Central memory CD8-positive, alpha-beta T cell (primary cell): ENCODE data around the gene HOXC6.

Source experiments
- ATAC-seq: fragments of 150-1000 bp; cut with Tn5 transposase; replicated peaks from 2 replicates; pipeline ENCODE4 v1.10.0; 2022; ENCODE audit warnings: mild to moderate bottlenecking, moderate FRiP score, moderate number of reproducible peaks; ENCODE audit not compliant: poor library complexity, severe bottlenecking; ENCODE audit errors: extremely low read depth
- DNase-seq, 2 donors: peaks; one replicate each; pipeline ENCODE4 v3.0.0; 2021; ENCODE audit warnings: low spot score in 2 of 2
- H3K27ac Mint-ChIP-seq: one replicate; pipeline ENCODE4 v1.8.0; 2022; ENCODE audit warnings: low read depth, mild to moderate bottlenecking, moderate library complexity, mixed read lengths
- H3K27me3 Mint-ChIP-seq: one replicate; pipeline ENCODE4 v1.8.0; 2022; ENCODE audit warnings: mixed read lengths
- H3K36me3 Mint-ChIP-seq: one replicate; pipeline ENCODE4 v1.8.0; 2022; ENCODE audit warnings: mild to moderate bottlenecking, moderate library complexity, mixed read lengths; ENCODE audit not compliant: insufficient read depth
- H3K4me1 Mint-ChIP-seq: one replicate; pipeline ENCODE4 v1.8.0; 2022; ENCODE audit warnings: mixed read lengths
- H3K4me3 Mint-ChIP-seq: one replicate; pipeline ENCODE4 v1.8.0; 2022; ENCODE audit warnings: mild to moderate bottlenecking, moderate library complexity, mixed read lengths
- H3K9me3 Mint-ChIP-seq: one replicate; pipeline ENCODE4 v1.8.0; 2022; ENCODE audit warnings: mixed read lengths

HOXC6 gene

GRCh38 chr12:54033980-54034784 lies 5.9 kb downstream of the HOXC6 start:
- peaks cover 2% of the 10 kb centered on the region for H3K36me3 Mint-ChIP-seq
- no peaks in the 10 kb centered on the region for H3K9me3 Mint-ChIP-seq
- H3K4me1 Mint-ChIP-seq = peaks cover 21% of the 10 kb centered on the region
- H3K27me3 Mint-ChIP-seq = peaks cover 96% of the 10 kb centered on the region
- no peak overlapping the region for H3K27ac Mint-ChIP-seq
- H3K4me3 Mint-ChIP-seq = peak overlapping the region; percentile 75
- ATAC-seq = no peak
- no peak for DNase-seq

GRCh38 chr12:54034785-54035310 lies 6.6 kb downstream of the HOXC6 start:
- Mint-ChIP-seq H3K4me1 (peaks cover 21% of the 10 kb centered on the region), H3K4me3 (peak overlapping the region; percentile 43), H3K9me3 (no peaks in the 10 kb centered on the region), H3K27ac (no peak overlapping the region), H3K27me3 (peaks cover 96% of the 10 kb centered on the region), H3K36me3 (peaks cover 2% of the 10 kb centered on the region)
- ATAC-seq (no peak), DNase-seq (no peak)

GRCh38 chr12:54035568-54036264 lies 7.5 kb downstream of the HOXC6 start:
- peaks cover 21% of the 10 kb centered on the region for H3K4me1 Mint-ChIP-seq
- DNase-seq = no peak
- H3K9me3 Mint-ChIP-seq = no peaks in the 10 kb centered on the region
- H3K27ac Mint-ChIP-seq = no peak overlapping the region
- H3K36me3 Mint-ChIP-seq = peaks cover 2% of the 10 kb centered on the region
- ATAC-seq = no peak
- H3K4me3 Mint-ChIP-seq = no peak overlapping the region
- H3K27me3 Mint-ChIP-seq = peaks cover 96% of the 10 kb centered on the region

DNA sequence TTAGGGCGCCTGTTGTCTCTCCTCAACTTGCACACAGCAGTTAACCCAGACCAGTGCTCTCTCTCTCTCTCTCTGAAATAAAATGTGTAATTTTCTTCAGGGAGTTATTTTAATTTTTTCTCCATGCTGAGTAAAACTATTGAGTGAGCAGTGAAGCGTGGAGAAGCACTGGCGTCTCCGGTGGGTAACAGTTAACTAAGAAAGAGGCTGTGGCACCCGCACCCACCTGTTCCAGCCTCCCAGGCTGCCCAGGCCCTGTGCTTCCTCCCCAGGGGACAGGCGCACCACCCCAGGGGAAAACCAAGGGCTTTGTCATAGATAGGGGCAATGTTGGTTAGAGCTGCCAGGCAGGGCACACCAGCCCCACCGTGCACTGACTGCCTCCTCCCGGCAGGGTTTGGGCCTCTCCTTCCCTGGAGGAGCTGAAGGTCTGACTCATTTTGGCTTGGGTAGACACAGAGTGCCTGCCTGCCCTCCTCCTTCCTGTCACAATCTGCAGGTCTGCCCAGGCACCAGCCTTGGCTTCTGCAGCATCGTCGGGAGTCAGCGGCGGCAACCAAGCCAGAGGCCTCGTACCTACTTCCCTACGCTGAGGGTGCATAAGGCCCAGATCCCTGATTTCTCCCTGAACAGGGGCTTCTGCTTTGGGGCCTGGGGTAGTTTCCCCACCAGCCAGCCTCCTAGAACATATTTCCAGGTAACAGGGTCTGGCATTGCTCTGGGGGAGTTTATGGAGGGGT lies 8.6 kb downstream of the HOXC6 start:
- Mint-ChIP-seq H3K27ac (no peak overlapping the region), H3K36me3 (no peaks in the 10 kb centered on the region), H3K4me1 (peaks cover 21% of the 10 kb centered on the region), H3K4me3 (no peak overlapping the region), H3K9me3 (no peaks in the 10 kb centered on the region), H3K27me3 (peaks cover 95% of the 10 kb centered on the region)
- ATAC-seq (no peak), DNase-seq (no peak)

- H3K4me3 Mint-ChIP-seq = no peak overlapping the region
Measured at GRCh38 chr12:54037360-54038283, 9.4 kb downstream of the HOXC6 start.

GRCh38 chr12:54038284-54038870 lies 10.1 kb downstream of the HOXC6 start:
- no peaks in the 10 kb centered on the region for H3K9me3 Mint-ChIP-seq

More at GRCh38 chr12:54037360-54038283, 9.4 kb downstream of the HOXC6 start:
- H3K27me3 Mint-ChIP-seq = peaks cover 95% of the 10 kb centered on the region
- peaks cover 21% of the 10 kb centered on the region for H3K4me1 Mint-ChIP-seq
- ATAC-seq (no peak), DNase-seq (no peak)
- H3K27ac Mint-ChIP-seq = no peak overlapping the region
- H3K9me3 Mint-ChIP-seq = no peaks in the 10 kb centered on the region
- H3K36me3 Mint-ChIP-seq = no peaks in the 10 kb centered on the region

GRCh38 chr12:54038871-54039414 lies 10.7 kb downstream of the HOXC6 start:
- Mint-ChIP-seq H3K27ac (no peak overlapping the region), H3K36me3 (peaks cover 3% of the 10 kb centered on the region), H3K27me3 (peaks cover 95% of the 10 kb centered on the region), H3K4me1 (peaks cover 15% of the 10 kb centered on the region), H3K9me3 (no peaks in the 10 kb centered on the region), H3K4me3 (no peak overlapping the region)
- DNase-seq (no peak), ATAC-seq (no peak)

More at GRCh38 chr12:54038284-54038870, 10.1 kb downstream of the HOXC6 start:
- Mint-ChIP-seq H3K36me3 (no peaks in the 10 kb centered on the region), H3K27me3 (peaks cover 95% of the 10 kb centered on the region), H3K4me1 (peaks cover 14% of the 10 kb centered on the region), H3K4me3 (no peak overlapping the region), H3K27ac (no peak overlapping the region)
- no peak for DNase-seq
- no peak for ATAC-seq

GRCh38 chr12:54039417-54040147 lies 11.3 kb downstream of the HOXC6 start:
- H3K27ac Mint-ChIP-seq = no peak overlapping the region
- peaks cover 99% of the 10 kb centered on the region for H3K27me3 Mint-ChIP-seq
- H3K9me3 Mint-ChIP-seq = no peaks in the 10 kb centered on the region
- H3K4me1 Mint-ChIP-seq = peaks cover 17% of the 10 kb centered on the region
- DNase-seq (no peak), ATAC-seq (no peak)
- H3K4me3 Mint-ChIP-seq = no peak overlapping the region
- peaks cover 3% of the 10 kb centered on the region for H3K36me3 Mint-ChIP-seq

- peaks cover 3% of the 10 kb centered on the region for H3K36me3 Mint-ChIP-seq
- ATAC-seq = no peak
- no peak overlapping the region for H3K4me3 Mint-ChIP-seq
- peaks cover 99% of the 10 kb centered on the region for H3K27me3 Mint-ChIP-seq
- peaks cover 14% of the 10 kb centered on the region for H3K4me1 Mint-ChIP-seq
- H3K27ac Mint-ChIP-seq = no peak overlapping the region
- no peak for DNase-seq
- H3K9me3 Mint-ChIP-seq = no peaks in the 10 kb centered on the region
Measured at GRCh38 chr12:54040148-54040494, 11.9 kb downstream of the HOXC6 start.

DNA sequence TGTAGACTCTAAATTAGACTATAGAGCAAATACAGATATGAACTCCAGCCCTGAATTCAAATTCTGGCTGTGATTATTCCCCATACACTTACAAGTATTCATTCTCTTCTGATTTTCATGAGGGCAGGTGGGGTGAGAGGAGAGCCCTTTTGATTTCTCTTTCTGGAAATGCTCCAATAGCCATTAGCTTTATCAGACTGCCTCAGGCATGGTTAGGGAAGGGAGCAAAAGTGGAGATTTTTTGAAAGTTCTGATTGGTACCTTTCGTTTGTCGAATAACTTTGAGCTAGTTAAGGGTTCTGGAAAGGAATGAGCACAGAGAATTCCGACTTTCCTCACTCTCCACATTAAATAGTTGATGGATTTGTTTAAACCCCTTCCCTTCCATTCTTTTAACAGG lies 12.4 kb downstream of the HOXC6 start:
- no peaks in the 10 kb centered on the region for H3K9me3 Mint-ChIP-seq
- peaks cover 99% of the 10 kb centered on the region for H3K27me3 Mint-ChIP-seq
- H3K4me1 Mint-ChIP-seq = peaks cover 14% of the 10 kb centered on the region
- no peak overlapping the region for H3K4me3 Mint-ChIP-seq
- ATAC-seq (no peak), DNase-seq (no peak)
- H3K36me3 Mint-ChIP-seq = peaks cover 3% of the 10 kb centered on the region
- no peak overlapping the region for H3K27ac Mint-ChIP-seq
